ENCODE measurements around the gene SLC31A1. TPM values are rescaled to one million over a fixed set of nuclear protein-coding genes. Genes with fewer than 3 reads are reported as not detected.

The SLC31A1 gene
- polyA plus RNA-seq, 1 experiment: 38.4 TPM

DNA sequence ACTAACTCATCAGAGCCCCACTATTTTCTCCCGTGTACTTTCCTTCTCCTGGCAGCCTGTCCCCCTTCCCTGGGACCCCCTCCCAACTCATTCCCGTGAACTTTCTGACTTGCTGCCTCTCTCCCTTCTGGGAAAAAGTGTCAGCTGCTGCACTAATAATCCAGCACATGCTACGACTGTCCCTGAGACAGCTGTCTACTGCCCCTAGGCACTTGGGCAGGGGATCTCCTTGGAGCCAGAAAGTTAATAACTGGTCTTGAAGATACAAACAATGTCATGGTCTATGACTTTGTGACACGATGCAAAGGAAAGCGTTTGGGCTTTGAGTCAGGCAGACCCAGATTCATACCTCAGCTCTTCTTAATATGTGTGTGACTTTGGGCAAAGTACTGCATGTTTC lies 91.9 kb downstream of the SLC31A1 start:
- TF ChIP-seq, protein P1, sequence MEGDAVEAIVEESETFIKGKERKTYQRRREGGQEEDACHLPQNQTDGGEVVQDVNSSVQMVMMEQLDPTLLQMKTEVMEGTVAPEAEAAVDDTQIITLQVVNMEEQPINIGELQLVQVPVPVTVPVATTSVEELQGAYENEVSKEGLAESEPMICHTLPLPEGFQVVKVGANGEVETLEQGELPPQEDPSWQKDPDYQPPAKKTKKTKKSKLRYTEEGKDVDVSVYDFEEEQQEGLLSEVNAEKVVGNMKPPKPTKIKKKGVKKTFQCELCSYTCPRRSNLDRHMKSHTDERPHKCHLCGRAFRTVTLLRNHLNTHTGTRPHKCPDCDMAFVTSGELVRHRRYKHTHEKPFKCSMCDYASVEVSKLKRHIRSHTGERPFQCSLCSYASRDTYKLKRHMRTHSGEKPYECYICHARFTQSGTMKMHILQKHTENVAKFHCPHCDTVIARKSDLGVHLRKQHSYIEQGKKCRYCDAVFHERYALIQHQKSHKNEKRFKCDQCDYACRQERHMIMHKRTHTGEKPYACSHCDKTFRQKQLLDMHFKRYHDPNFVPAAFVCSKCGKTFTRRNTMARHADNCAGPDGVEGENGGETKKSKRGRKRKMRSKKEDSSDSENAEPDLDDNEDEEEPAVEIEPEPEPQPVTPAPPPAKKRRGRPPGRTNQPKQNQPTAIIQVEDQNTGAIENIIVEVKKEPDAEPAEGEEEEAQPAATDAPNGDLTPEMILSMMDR (IDR thresholded peaks at IDR 0.05; ENCODE audit: low read depth, low read length): no peak
- Histone ChIP-seq H3K27ac (ENCODE audit: low read depth, low read length) (no peak overlapping the region), H3K27me3 (ENCODE audit: control insufficient read depth, insufficient read depth, low read length) (peaks cover 2% of the 10 kb centered on the region), H3K9me3 (ENCODE audit: control insufficient read depth, insufficient read depth, low read length) (no peaks in the 10 kb centered on the region), H3K4me3 (ENCODE audit: low read depth, low read length) (no peak overlapping the region)
- POLR2A ChIA-PET: no interaction called here
- CTCF ChIA-PET: interaction anchor here (0.7 kb wide), 1 partner anchor 78 kb away, joined by 7 read pairs; no protein-coding TSS in a partner anchor
- DNase-seq (ENCODE audit: low read depth, low spot score): no peak

Other genes with a start within 250 kb of the SLC31A1 start
- 1.3 and 1.5 TPM in 2 replicates for gene ZNF883, start 209.4 kb upstream of the SLC31A1 start, polyA plus RNA-seq (2011; rRNA removed)
- gene ZFP37, start 164.8 kb upstream of the SLC31A1 start, polyA plus RNA-seq (2011; rRNA removed): 1.7 and 2.0 TPM in 2 replicates
- 6.6 and 6.7 TPM in 2 replicates for gene SLC31A2, start 70.5 kb upstream of the SLC31A1 start, polyA plus RNA-seq (2011; rRNA removed)
- gene FKBP15, start 267 bp upstream of the SLC31A1 start, polyA plus RNA-seq (2011; rRNA removed): 27.8 and 28.5 TPM in 2 replicates
- gene CDC26, start 54.0 kb downstream of the SLC31A1 start, polyA plus RNA-seq (2011; rRNA removed): 38.0 and 52.6 TPM in 2 replicates
- gene PRPF4, start 54.1 kb downstream of the SLC31A1 start, polyA plus RNA-seq (2011; rRNA removed): 20.1 and 20.9 TPM in 2 replicates
- gene RNF183, start 81.8 kb downstream of the SLC31A1 start, polyA plus RNA-seq (2011; rRNA removed): not detected in 2 replicates
- 0.97 and 1.5 TPM in 2 replicates for gene WDR31, start 118.7 kb downstream of the SLC31A1 start, polyA plus RNA-seq (2011; rRNA removed)
- gene BSPRY, start 128.0 kb downstream of the SLC31A1 start, polyA plus RNA-seq (2011; rRNA removed): not detected in 2 replicates
- 7.2 and 7.4 TPM in 2 replicates for gene HDHD3, start 155.4 kb downstream of the SLC31A1 start, polyA plus RNA-seq (2011; rRNA removed)
- 11.8 and 15.9 TPM in 2 replicates for gene ALAD, start 179.7 kb downstream of the SLC31A1 start, polyA plus RNA-seq (2011; rRNA removed)
- 36.4 and 45.3 TPM in 2 replicates for gene POLE3, start 189.1 kb downstream of the SLC31A1 start, polyA plus RNA-seq (2011; rRNA removed)
- 0.50 and 0.56 TPM in 2 replicates for gene C9orf43, start 189.2 kb downstream of the SLC31A1 start, polyA plus RNA-seq (2011; rRNA removed)
- 41.0 and 50.1 TPM in 2 replicates for gene RGS3, start 242.2 kb downstream of the SLC31A1 start, polyA plus RNA-seq (2011; rRNA removed)